ENCODE results near the gene NTRK1. TPM values are rescaled to one million over a fixed set of nuclear protein-coding genes. Genes with fewer than 3 reads are reported as not detected.

NTRK1 gene
- total RNA-seq, 2 donors from 2014 or later: 0.56 to 1.1 TPM

DNA sequence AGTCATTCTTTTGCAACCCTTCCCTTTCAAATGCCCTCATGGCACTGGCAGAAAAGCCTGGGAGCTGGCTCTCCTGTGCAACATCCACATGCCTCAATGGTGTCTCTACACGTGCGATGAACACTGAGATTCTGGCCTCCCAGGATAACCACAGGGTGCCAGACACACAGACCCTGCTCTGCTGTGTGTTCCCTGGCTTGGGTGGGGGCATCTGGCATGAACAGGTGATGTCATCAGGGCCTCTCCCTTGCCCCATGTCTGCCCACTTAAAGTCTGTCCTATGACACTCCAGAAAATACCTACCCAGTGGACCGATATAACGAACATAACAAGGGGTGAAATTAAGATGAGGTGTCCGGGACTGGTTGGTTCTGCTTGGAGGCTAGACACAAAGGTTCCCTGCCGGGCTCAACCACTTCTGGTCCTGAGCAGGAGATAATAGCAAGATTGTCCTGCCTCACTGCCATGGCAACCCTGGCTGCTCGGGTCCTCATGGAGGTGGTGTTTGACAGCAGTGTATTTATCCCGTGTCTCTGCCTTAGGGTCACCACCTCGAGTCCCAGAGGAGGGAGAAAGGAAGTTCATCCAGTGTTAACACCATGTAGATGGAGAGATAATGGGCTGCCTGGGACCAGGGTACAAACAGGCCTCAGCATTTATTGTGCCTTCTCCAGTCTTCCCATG lies 21.1 kb upstream of the NTRK1 start:
- H3K4me3 ChIP-seq: no peak overlapping the region
- H3K9me3 ChIP-seq: no peaks in the 10 kb centered on the region
- H3K27ac ChIP-seq: no peak overlapping the region
- H3K27me3 ChIP-seq: peaks cover 13% of the 10 kb centered on the region
- no peak for DNase-seq
- no peak overlapping the region for H3K9ac ChIP-seq (ENCODE audit: low read depth in 2 of 2, low read length in 2 of 2)
- H3K36me3 ChIP-seq: no peaks in the 10 kb centered on the region
- H3K4me1 ChIP-seq: no peaks in the 10 kb centered on the region
- intact Hi-C loops (cut with DNase I): no loop called here
- TF ChIP-seq, protein P1, sequence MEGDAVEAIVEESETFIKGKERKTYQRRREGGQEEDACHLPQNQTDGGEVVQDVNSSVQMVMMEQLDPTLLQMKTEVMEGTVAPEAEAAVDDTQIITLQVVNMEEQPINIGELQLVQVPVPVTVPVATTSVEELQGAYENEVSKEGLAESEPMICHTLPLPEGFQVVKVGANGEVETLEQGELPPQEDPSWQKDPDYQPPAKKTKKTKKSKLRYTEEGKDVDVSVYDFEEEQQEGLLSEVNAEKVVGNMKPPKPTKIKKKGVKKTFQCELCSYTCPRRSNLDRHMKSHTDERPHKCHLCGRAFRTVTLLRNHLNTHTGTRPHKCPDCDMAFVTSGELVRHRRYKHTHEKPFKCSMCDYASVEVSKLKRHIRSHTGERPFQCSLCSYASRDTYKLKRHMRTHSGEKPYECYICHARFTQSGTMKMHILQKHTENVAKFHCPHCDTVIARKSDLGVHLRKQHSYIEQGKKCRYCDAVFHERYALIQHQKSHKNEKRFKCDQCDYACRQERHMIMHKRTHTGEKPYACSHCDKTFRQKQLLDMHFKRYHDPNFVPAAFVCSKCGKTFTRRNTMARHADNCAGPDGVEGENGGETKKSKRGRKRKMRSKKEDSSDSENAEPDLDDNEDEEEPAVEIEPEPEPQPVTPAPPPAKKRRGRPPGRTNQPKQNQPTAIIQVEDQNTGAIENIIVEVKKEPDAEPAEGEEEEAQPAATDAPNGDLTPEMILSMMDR (IDR thresholded peaks at IDR 0.05): no peak

DNA sequence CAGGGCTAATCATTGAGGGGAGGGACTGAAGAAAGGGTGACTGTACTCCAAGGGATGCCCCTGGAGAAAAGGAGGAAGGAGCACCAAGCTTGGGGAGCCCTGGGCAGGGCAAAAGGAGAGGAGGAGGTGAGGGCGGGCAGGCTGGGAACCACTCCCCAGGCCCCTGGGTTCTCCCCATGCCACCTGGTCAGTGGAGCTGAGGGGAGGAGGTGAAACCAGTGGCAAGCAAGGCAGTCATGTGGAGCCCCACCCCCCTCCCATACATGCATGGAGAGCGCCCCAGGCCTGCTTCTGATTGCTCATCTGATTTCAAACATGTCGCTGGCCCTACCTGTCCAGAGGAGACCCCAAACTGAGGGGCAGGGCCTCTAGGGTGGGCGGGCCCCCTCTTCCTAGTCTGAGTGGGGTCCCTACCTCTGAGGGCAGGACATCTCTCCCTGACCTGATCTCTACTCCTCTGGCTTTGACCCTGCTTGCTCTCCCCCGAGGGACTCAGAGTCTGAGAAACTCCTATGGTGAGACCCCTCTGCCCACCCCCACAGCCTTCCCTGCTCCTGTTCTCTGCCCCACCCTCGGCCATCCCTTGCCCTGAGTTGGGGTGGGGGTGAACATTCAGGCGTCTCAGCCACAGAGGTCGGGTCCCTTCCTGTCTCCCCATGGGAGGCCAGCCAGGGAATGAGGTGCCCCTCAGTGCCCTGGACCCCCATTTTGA lies 20.3 kb upstream of the NTRK1 start:
- DNase-seq: no peak
- no peaks in the 10 kb centered on the region for H3K36me3 ChIP-seq
- H3K4me1 ChIP-seq: no peaks in the 10 kb centered on the region
- no peak overlapping the region for H3K4me3 ChIP-seq
- peaks cover 20% of the 10 kb centered on the region for H3K27me3 ChIP-seq
- no peaks in the 10 kb centered on the region for H3K9me3 ChIP-seq
- intact Hi-C loops (cut with DNase I): no loop called here
- H3K27ac ChIP-seq: no peak overlapping the region
- TF ChIP-seq, protein P1 (IDR thresholded peaks at IDR 0.05): no peak
- no peak overlapping the region for H3K9ac ChIP-seq (ENCODE audit: low read depth in 2 of 2, low read length in 2 of 2)

DNA sequence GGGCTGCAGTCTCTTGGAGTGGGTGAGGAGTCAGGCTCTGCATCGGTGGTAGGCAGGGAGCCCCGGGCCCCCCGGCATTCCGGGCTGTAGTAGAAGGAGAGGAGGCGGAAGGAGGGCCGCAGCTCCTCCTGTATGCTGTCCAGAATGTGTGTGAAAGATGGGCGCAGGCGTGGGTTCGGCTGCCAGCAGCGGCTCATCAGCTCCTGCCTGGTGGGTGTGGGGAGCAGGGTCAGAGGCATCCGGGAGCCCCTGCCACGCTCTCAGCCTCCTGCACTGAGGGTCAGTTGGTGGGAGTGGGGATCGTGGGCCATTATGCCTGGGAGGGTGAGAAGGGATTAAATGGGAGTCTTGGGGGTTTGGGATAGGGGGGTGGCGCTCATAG lies 19.8 kb upstream of the NTRK1 start:
- intact Hi-C loops (cut with DNase I): no loop called here
- Histone ChIP-seq H3K4me1 (no peaks in the 10 kb centered on the region), H3K9ac (ENCODE audit: low read depth in 2 of 2, low read length in 2 of 2) (no peak overlapping the region), H3K9me3 (no peaks in the 10 kb centered on the region), H3K27me3 (peaks cover 26% of the 10 kb centered on the region), H3K27ac (no peak overlapping the region), H3K4me3 (no peak overlapping the region), H3K36me3 (no peaks in the 10 kb centered on the region)
- TF ChIP-seq, protein P1 (IDR thresholded peaks at IDR 0.05): no peak
- DNase-seq: no peak

DNA sequence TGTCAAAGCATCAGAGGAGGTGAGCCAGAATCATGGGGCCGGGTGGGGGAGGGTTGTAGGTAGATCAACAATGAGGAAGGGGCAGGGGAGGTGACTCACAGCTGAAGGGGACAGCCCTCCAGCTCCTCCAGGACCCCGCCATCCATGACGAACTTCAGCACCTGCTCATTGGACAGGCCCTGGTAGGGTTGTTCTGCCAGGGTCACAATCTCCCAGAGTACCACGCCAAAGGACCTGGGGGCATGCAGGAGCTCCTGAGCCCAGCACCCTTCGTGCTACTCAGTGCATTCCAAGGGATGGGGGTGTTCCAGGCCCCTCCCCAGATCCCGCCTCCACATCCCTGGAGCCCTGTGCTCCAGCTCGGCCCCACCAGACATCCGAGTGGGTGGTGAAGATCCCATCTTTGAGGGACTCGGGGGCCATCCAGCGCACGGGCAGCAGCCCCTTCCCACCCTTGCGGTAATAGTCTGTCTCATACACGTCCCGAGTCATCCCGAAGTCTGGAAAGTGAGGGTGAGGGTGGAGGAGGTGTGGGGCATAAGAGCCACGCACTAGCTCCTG lies 19.3 kb upstream of the NTRK1 start:
- H3K4me3 ChIP-seq: no peak overlapping the region
- no peaks in the 10 kb centered on the region for H3K9me3 ChIP-seq
- peaks cover 30% of the 10 kb centered on the region for H3K27me3 ChIP-seq
- no peak overlapping the region for H3K9ac ChIP-seq (ENCODE audit: low read depth in 2 of 2, low read length in 2 of 2)
- DNase-seq: no peak
- TF ChIP-seq, protein P1 (IDR thresholded peaks at IDR 0.05): no peak
- no peak overlapping the region for H3K27ac ChIP-seq
- no peaks in the 10 kb centered on the region for H3K36me3 ChIP-seq
- intact Hi-C loops (cut with DNase I): no loop called here
- no peaks in the 10 kb centered on the region for H3K4me1 ChIP-seq

DNA sequence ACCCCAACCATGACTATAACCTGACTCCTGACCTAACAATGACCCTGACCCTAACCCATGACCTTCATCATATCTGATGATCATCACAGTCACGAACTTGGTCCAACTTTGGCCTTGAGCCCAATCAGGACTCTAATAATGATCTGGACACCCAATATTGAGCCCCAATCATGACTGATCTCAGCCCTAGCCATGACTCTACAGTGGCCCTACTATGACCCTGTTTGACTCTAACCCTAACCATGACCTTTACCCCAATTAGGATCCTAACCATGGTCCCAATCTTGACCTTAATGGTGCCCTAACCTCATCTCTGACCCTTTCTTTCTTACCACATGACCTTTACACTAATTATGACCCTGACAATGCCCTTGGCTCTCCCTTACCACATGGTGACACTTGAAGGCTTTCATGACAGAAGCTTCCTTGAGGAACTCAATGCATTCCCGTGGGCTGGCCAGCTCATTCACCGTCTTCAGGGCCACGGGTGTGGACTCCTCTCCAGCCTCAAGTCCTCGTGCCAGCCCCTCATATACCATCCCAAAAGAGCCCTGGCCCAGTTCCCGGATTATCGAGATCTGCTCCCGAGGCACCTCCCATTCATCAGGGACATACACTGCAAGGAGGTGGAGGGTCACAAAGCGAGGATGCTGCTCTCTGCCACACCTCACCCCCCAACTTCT lies 17.9 kb upstream of the NTRK1 start:
- Histone ChIP-seq H3K9me3 (no peaks in the 10 kb centered on the region), H3K27me3 (peaks cover 39% of the 10 kb centered on the region), H3K4me3 (no peak overlapping the region), H3K27ac (no peak overlapping the region), H3K4me1 (no peaks in the 10 kb centered on the region), H3K36me3 (no peaks in the 10 kb centered on the region), H3K9ac (ENCODE audit: low read depth in 2 of 2, low read length in 2 of 2) (no peak overlapping the region)
- TF ChIP-seq, protein P1 (IDR thresholded peaks at IDR 0.05): no peak
- DNase-seq: no peak
- intact Hi-C loops (cut with DNase I): no loop called here

Data from colonic mucosa (tissue), 4 donors.